K562 (cell line): ENCODE measurements around the gene YLPM1. TPM values are rescaled to one million over a fixed set of nuclear protein-coding genes. Genes with fewer than 3 reads are reported as not detected.

Source experiments
- ATAC-seq: fragments of 200-7000 bp; cut with Tn5 transposase; 3 replicates; pipeline ENCODE4 v1.9.1; 2020; ENCODE audit warnings: moderate library complexity
- BruUV-seq: library from RNA; stranded (reverse); fragments of 400-500 nt; replicated peaks from 2 replicates; lab custom pipeline; 2021; lab: Mats Ljungman, UMichigan
- CTCF ChIA-PET: fragments of 300-600 bp; formaldehyde crosslinking; extraction: SDS; loops from one replicate; lab custom pipeline; 2021; ENCODE audit warnings: low intra/inter-chr PET ratio; lab: Yijun Ruan, JAX
- POLR2A ChIA-PET: fragments of 300-600, 350-650 bp; sonication (Branson Sonifier 250); formaldehyde crosslinking; extraction: SDS; loops from one replicate; lab custom pipeline; 2021; ENCODE audit warnings: antibody characterized with exemption, inconsistent platforms; lab: Yijun Ruan, JAX
- DNase-seq, 4 experiments: peaks; one replicate each; pipeline versions ENCODE4 v3.0.0 to v3.0.0-alpha.2; 2011 to 2018; ENCODE audit warnings: low spot score in 3 of 4, mixed read lengths in 3 of 4; ENCODE audit errors: extremely low read depth in 1 of 4
- FAIRE-seq: peaks from 2 replicates; lab custom pipeline; 2011; peaks lifted over from hg19 to GRCh38; lab: Jason Lieb, UNC
- H2AFZ ChIP-seq: 2 replicates; pipeline ENCODE4 v1.6.0; 2011; ENCODE audit warnings: low read depth, low read length, control low read depth, inconsistent platforms
- H3K27ac ChIP-seq: fragments of 200-600 bp; 3 replicates; pipeline ENCODE4 v1.8.0; 2011; ENCODE audit warnings: low read depth, mild to moderate bottlenecking, control low read depth, inconsistent platforms, low read length, moderate library complexity, mixed read lengths; ENCODE audit errors: extremely low read depth
- H3K27me3 ChIP-seq, 2 experiments: fragments of 300-600 bp in 1 of 2; 2 replicates in 1 of 2; 3 replicates in 1 of 2; pipeline versions ENCODE4 v1.6.0 to v1.8.0; 2011; ENCODE audit warnings: inconsistent platforms in 2 of 2, low read length in 2 of 2, mild to moderate bottlenecking in 1 of 2, mixed read lengths in 1 of 2, moderate library complexity in 1 of 2; ENCODE audit not compliant: control insufficient read depth in 2 of 2, insufficient read depth in 2 of 2
- H3K36me3 ChIP-seq: fragments of 300-600 bp; 3 replicates; pipeline ENCODE4 v1.8.0; 2011; ENCODE audit warnings: mild to moderate bottlenecking, low read length, inconsistent platforms; ENCODE audit not compliant: control insufficient read depth, insufficient read depth
- H3K4me1 ChIP-seq, 2 experiments: fragments of 200-600 bp in 1 of 2; replicated peaks in 1 of 2; 2 replicates in 1 of 2; 3 replicates in 1 of 2; pipeline versions ENCODE4 v1.5.1 to v1.8.0; 2011; ENCODE audit warnings: inconsistent platforms in 2 of 2, low read length in 2 of 2, mild to moderate bottlenecking in 1 of 2, mixed read lengths in 1 of 2, moderate library complexity in 1 of 2; ENCODE audit not compliant: control insufficient read depth in 2 of 2, insufficient read depth in 2 of 2
- H3K4me2 ChIP-seq: 2 replicates; pipeline ENCODE4 v1.6.1; 2011; ENCODE audit warnings: low read length, control low read depth, inconsistent platforms, mixed read lengths; ENCODE audit not compliant: insufficient read depth
- H3K4me3 ChIP-seq: fragments of 200-600 bp; sonication (generic), shearing (Covaris generic); 2 replicates; pipeline ENCODE4 v1.5.1; 2016; ENCODE audit warnings: control low read depth, inconsistent platforms
- H3K79me2 ChIP-seq: fragments of 200-600 bp; 3 replicates; pipeline ENCODE4 v1.8.0; 2011; ENCODE audit warnings: low read length, inconsistent platforms; ENCODE audit not compliant: control insufficient read depth, insufficient read depth
- H3K9ac ChIP-seq, 2 experiments: 2 replicates each; pipeline versions ENCODE4 v1.6.0 to v1.6.1; 2011; ENCODE audit warnings: low read depth in 2 of 2, low read length in 2 of 2, control low read depth in 1 of 2, inconsistent platforms in 1 of 2, mild to moderate bottlenecking in 1 of 2, mixed read lengths in 1 of 2; ENCODE audit not compliant: insufficient read depth in 1 of 2
- H3K9me1 ChIP-seq: one replicate; pipeline ENCODE4 v1.6.0; 2011; ENCODE audit warnings: inconsistent platforms, mild to moderate bottlenecking, low read length, moderate library complexity; ENCODE audit not compliant: control insufficient read depth, insufficient read depth
- H3K9me3 ChIP-seq: replicated peaks from 2 replicates; pipeline ENCODE4 v1.5.1; 2011; ENCODE audit warnings: low read depth, low read length, inconsistent platforms; ENCODE audit not compliant: control insufficient read depth, insufficient read depth
- H4K20me1 ChIP-seq: replicated peaks from 2 replicates; pipeline ENCODE4 v1.6.1; 2011; ENCODE audit warnings: low read length, inconsistent platforms, mixed read lengths; ENCODE audit not compliant: control insufficient read depth, insufficient read depth
- ARID4B ChIP-seq: sonication (generic); formaldehyde crosslinking; IDR thresholded peaks from 2 replicates; pipeline ENCODE4 v1.8.0; 2022; ENCODE audit warnings: mild to moderate bottlenecking, missing genetic modification reagents
- ASH1L ChIP-seq: fragments of 450-650 bp; IDR thresholded peaks from 2 replicates; pipeline ENCODE4 v1.6.1; 2018; ENCODE audit warnings: borderline replicate concordance, mild to moderate bottlenecking, low read depth; ENCODE audit not compliant: partially characterized antibody
- CAMTA2 ChIP-seq: fragments of 250-450 bp; sonication (Bioruptor Pico); conservative IDR thresholded peaks from 2 replicates; pipeline ENCODE4 v1.5.1; 2022
- EGR1 ChIP-seq: fragments of 450-650 bp; conservative IDR thresholded peaks from 2 replicates; pipeline ENCODE4 v1.6.1; 2017; ENCODE audit warnings: mild to moderate bottlenecking
- ELK1 ChIP-seq: sonication (generic); formaldehyde crosslinking; IDR thresholded peaks from 2 replicates; pipeline ENCODE4 v1.8.1; 2022; ENCODE audit warnings: missing genetic modification reagents
- ESRRA ChIP-seq: fragments of 450-650 bp; IDR thresholded peaks from 2 replicates; pipeline ENCODE4 v1.6.1; 2014; ENCODE audit warnings: low read depth, mild to moderate bottlenecking, moderate library complexity, borderline replicate concordance
- HDAC1 ChIP-seq, 2 experiments: fragments of 450-650 bp; IDR thresholded peaks; 2 replicates each; pipeline ENCODE4 v1.6.1; 2016 to 2017; ENCODE audit warnings: inconsistent platforms in 1 of 2, mild to moderate bottlenecking in 1 of 2, moderate library complexity in 1 of 2
- HDAC6 ChIP-seq: IDR thresholded peaks from 2 replicates; pipeline ENCODE4 v1.6.1; 2012; ENCODE audit warnings: low read depth, mild to moderate bottlenecking, control low read depth, inconsistent platforms, low read length, moderate library complexity
- NFIX ChIP-seq: fragments of 250-450 bp; sonication (Bioruptor Pico); IDR thresholded peaks from 2 replicates; pipeline ENCODE4 v1.4.0; 2020; ENCODE audit warnings: low read depth, mild to moderate bottlenecking, moderate library complexity
- NFRKB ChIP-seq: fragments of 450-650 bp; IDR thresholded peaks from 2 replicates; pipeline ENCODE4 v1.6.1; 2016; ENCODE audit warnings: low read depth
- RCOR1 ChIP-seq, 2 experiments: IDR thresholded peaks; 2 replicates each; pipeline ENCODE4 v1.6.1; 2012; ENCODE audit warnings: low read depth in 2 of 2, low read length in 2 of 2, borderline replicate concordance in 1 of 2, improper control_type of control experiment in 1 of 2
- RHOXF2B ChIP-seq: fragments of 250-450 bp; sonication (Bioruptor Pico); conservative IDR thresholded peaks from 2 replicates; pipeline ENCODE4 v1.5.1; 2021
- TCF7L2 ChIP-seq: fragments of 150-350 bp; IDR thresholded peaks from 2 replicates; pipeline ENCODE4 v1.6.1; 2016; ENCODE audit warnings: low read depth, mild to moderate bottlenecking, low read length, moderate library complexity
- ZKSCAN1 ChIP-seq: fragments of 150-350 bp; IDR thresholded peaks from 2 replicates; pipeline ENCODE4 v1.6.1; 2016; ENCODE audit warnings: low read depth, low read length
- ZNF280A ChIP-seq: fragments of 450-650 bp; IDR thresholded peaks from 2 replicates; pipeline ENCODE4 v1.6.1; 2018; ENCODE audit warnings: mild to moderate bottlenecking, low read depth; ENCODE audit not compliant: partially characterized antibody
- ZNF717 ChIP-seq: fragments of 250-450 bp; sonication (Bioruptor Pico); IDR thresholded peaks from 2 replicates; pipeline ENCODE4 v1.5.0; 2021
- WGBS: fragments of 100-300 bp; shearing (Covaris generic); methylation state at CpG from one replicate; pipeline ENCODE4 v1.1.6; 2016; ENCODE audit warnings: low coverage, mixed read lengths; ENCODE audit not compliant: insufficient coverage; ENCODE audit errors: missing lambda C conversion rate; 5-methylcytosine and 5-hydroxymethylcytosine counted together
- in situ Hi-C: fragments of 300-500 bp; cut with MboI; formaldehyde crosslinking; loops from 4 replicates; pipeline ENCODE4 v1.15.0; 2018; ENCODE audit warnings: inconsistent platforms, mixed read lengths
- intact Hi-C: fragments of 100-400 bp; cut with micrococcal nuclease; formaldehyde crosslinking; loops from 2 replicates; pipeline ENCODE4 v1.14.2; 2022
- polyA plus RNA-seq, 8 experiments: library from polyadenylated mRNA; depleted of rRNA in 4 of 8; stranded (reverse) in 5 of 8; unstranded in 3 of 8; fragments of >200 nt; fragmentation: Nextera tagmentation in 2 of 8; fragmentation: Illumina TruSeq in 1 of 8; extraction: Ambion mirVana in 2 of 8; extraction: Trizol in 1 of 8; gene quantifications; 2 replicates each; pipeline versions ENCODE4 v1.2.1 to v1.2.3, GENCODE V29; 2011 to 2014; ENCODE audit warnings: inconsistent platforms in 1 of 8, missing spikeins in 1 of 8
- total RNA-seq, 7 experiments: library from RNA; depleted of rRNA in 6 of 7; stranded (reverse); fragments of >200 nt in 6 of 7; fragmentation: Illumina TruSeq in 2 of 7; extraction: Trizol in 2 of 7; gene quantifications; 2 replicates each; pipeline versions ENCODE4 v1.2.1 to v1.2.3, GENCODE V29; 2011 to 2021; ENCODE audit warnings: low replicate concordance in 1 of 7

The YLPM1 gene
- total and polyA plus RNA-seq, 9 of the 15 experiments (the other 6 are each of a cell fraction or from before 2014, with no cell fraction given), result 7.2 to 32.7 (median 14.6) TPM

- no peak overlapping the region for H3K27ac ChIP-seq
- no peak for DNase-seq
Observed at GRCh38 chr14:74835645-74836250, 72.6 kb downstream of the YLPM1 start.

More at GRCh38 chr14:74835645-74836250, 72.6 kb downstream of the YLPM1 start:
- H3K9ac ChIP-seq, result no peak overlapping the region
- H2AFZ ChIP-seq, result no peak overlapping the region
- H3K4me1 ChIP-seq, result no peaks in the 10 kb centered on the region
- in situ Hi-C loops, result no loop called here
- H3K79me2 ChIP-seq, result no peaks in the 10 kb centered on the region
- no peak for FAIRE-seq
- peaks cover 38% of the 10 kb centered on the region; the same call in 2 of the 3 replicates for H3K36me3 ChIP-seq
- H3K4me2 ChIP-seq, result no peak overlapping the region
- H4K20me1 ChIP-seq, result no peaks in the 10 kb centered on the region
- no peaks in the 10 kb centered on the region for H3K9me1 ChIP-seq
- no peaks in the 10 kb centered on the region for H3K9me3 ChIP-seq
- POLR2A ChIA-PET, result no interaction called here
- no peak overlapping the region for H3K4me3 ChIP-seq
- WGBS, result 79% methylated on average over 7 of the region's 7 CpGs
- no peak for ATAC-seq
- no TSS peak for BruUV-seq
- no peak for TF ChIP-seq ZNF280A
- no peak for TF ChIP-seq RCOR1 (IDR thresholded peaks at IDR 0.05; ENCODE audit: borderline replicate concordance in 1 of 2, low read depth in 2 of 2, low read length in 2 of 2)
- TF ChIP-seq ARID4B (CRISPR knock-in tag), result no peak
- TF ChIP-seq NFIX (CRISPR knock-in tag), result no peak
- no peak for TF ChIP-seq CAMTA2
- TF ChIP-seq HDAC1 (IDR thresholded peaks at IDR 0.05), result no peak
- TF ChIP-seq ESRRA, result no peak
- TF ChIP-seq EGR1, result no peak
- no peak for TF ChIP-seq RHOXF2B (CRISPR knock-in tag)
- no peak for TF ChIP-seq HDAC6
- TF ChIP-seq TCF7L2, result no peak
- TF ChIP-seq ELK1 (CRISPR knock-in tag), result no peak
- no peak for TF ChIP-seq ASH1L
- no peak for TF ChIP-seq ZNF717
- no peak for TF ChIP-seq NFRKB
- no peak for TF ChIP-seq ZKSCAN1
- intact Hi-C loops, result no loop called here
- CTCF ChIA-PET, result no interaction called here
- no peaks in the 10 kb centered on the region for H3K27me3 ChIP-seq
